GM19240 (cell line): Measurements from ENCODE around the gene RNF19B.

Experiments
- DNase-seq: peaks from one replicate; pipeline ENCODE4 v3.0.0; 2011; ENCODE audit warnings: low spot score; ENCODE audit not compliant: insufficient read length

The RNF19B gene

DNA sequence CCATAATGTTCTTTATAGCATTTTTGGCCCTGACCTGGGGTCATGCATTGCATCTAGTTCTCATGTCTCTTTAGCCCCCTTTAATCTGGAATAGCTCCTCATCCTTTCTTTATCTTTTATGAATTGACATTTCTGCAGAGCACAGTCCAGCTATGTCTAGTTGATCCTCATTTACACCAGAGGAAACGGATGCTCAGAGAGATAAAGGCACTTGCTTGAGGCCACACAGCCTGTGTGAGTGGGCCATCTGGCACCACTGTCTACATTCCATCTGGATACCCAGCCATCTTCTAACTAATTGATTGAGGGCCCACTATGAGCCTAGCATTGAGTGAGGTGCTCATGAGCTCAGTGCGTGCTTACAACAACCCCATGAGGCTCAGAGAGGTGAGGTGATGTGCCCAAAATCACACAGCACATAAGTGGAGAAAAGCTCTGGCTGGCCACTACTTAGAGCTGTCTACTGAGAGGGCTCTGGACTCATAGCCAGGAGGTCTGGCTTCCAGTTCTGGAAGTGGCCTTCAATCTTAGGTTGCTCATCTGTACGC lies 74.8 kb downstream of the RNF19B start:
- no peak for DNase-seq

DNA sequence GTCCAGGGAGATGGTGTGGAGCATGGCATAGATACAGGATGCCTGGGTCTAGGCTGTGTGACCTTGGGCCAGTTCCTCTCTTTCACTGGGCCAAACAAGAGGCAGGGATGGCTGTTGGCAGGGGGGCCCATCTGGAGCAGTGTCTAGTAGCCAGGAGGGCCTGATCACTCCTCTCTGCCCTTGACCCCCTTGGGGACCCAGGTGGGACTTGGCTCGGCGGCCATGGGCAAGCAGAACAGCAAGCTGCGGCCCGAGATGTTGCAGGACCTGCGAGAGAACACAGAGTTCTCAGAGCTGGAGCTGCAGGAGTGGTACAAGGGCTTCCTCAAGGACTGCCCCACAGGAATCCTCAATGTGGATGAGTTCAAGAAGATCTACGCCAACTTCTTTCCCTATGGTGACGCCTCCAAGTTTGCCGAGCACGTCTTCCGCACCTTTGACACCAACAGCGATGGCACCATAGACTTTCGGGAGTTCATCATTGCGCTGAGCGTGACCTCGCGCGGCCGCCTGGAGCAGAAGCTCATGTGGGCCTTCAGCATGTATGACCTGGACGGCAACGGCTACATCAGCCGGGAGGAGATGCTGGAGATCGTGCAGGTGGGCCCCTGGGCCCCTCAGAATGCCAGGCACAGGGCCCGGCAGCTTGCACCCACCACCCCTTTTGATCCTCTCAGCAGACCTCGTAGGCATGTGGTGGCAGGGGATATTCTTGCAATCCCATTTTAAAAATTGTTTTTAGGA lies 75.8 kb downstream of the RNF19B start:
- DNase-seq = no peak

DNA sequence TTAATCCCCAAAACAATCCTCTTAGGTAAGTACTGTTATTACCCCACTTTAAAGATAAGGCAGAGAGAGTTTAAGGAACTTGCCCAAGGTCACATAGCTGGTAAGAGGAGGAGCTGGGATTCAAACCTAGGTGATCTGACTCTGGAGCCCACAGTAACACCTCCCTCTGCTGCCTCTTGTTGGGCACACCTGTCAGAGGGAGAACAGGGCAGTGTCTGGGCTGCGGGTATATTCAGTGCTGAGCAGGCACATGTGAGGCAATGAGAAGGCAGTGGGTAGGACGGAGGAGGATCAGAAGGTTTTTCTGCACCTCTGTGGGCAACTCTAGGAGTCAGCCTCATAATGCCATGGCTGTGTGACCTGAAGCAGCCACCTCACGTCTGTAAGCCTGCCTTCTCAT lies 76.5 kb downstream of the RNF19B start:
- DNase-seq = no peak

DNA sequence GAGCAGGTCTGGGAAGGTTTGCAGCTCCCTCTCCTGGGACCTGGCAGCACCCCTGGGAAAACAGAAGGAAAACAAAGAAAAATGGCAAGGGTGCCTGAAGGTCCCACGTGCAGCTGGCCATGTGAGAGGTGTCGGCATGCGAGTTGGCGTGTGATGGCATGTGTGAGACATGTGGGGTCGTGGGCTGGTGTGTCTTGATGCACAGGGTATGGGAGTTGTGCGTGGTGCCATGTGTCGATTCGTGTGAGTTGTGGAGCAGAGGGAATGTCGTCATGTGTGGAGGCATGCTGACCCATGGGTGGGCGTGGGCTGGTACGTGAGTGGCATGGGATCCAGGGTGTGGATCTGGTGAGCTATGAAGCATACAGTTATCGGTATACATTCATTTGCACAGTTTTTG lies 77.0 kb downstream of the RNF19B start:
- DNase-seq = no peak

DNA sequence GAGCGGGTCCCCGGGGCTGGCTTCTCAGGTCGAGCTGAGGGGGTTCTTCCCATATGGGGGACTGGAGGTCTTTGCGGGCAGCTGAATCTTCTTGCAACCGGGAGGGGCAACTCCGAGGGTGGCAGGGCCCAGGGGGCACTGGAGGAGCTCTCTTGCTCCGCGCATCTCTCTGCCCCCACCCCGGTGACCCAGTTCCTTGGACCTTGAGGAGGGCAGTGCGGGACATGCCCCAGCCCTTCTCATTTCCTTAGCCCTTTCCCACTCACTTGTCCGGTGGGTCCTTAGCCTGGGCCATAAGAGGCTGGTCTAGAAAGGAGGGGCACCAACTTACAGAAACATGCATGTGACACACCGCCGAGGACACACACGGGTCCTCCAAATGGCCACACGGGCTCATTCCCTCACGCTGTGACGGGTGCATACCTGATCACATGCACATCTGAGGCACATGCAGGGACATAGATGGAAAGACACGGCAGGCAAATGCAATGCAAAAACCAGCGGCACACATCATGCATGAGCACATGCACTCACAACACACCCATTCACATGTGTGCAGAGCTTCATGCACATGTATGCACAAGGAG lies 77.7 kb downstream of the RNF19B start:
- no peak for DNase-seq
